Esophagus muscularis mucosa (tissue), 4 donors: ENCODE results near the gene QKI. TPM values are rescaled to one million over a fixed set of nuclear protein-coding genes. Genes with fewer than 3 reads are reported as not detected.
A peak's percentile ranks its signal among the peaks of the same experiment; 100 is the strongest.

ENCODE experiments used
- DNase-seq: peaks from one replicate; pipeline ENCODE4 v3.0.0-alpha.2; 2017; ENCODE audit errors: extremely low spot score
- H3K27ac ChIP-seq, 4 donors: fragments of 200-600 bp; sonication (generic); replicated peaks in 1 of 4; 1 replicate in 3 of 4; 2 replicates in 1 of 4; pipeline ENCODE4 v1.5.1; 2016 to 2019; ENCODE audit warnings: mild to moderate bottlenecking in 1 of 4
- H3K27me3 ChIP-seq, 4 donors: fragments of 200-600 bp; sonication (generic); one replicate each; pipeline versions ENCODE4 v1.5.1 to v1.6.0; 2016 to 2019
- H3K36me3 ChIP-seq, 4 donors: fragments of 200-600 bp; sonication (generic); one replicate each; pipeline ENCODE4 v1.5.1; 2016 to 2019
- H3K4me1 ChIP-seq, 4 donors: fragments of 200-600 bp; sonication (generic); one replicate each; pipeline ENCODE4 v1.5.1; 2016 to 2019
- H3K4me3 ChIP-seq, 4 donors: fragments of 200-600 bp; sonication (generic); 1 replicate in 2 of 4; 2 replicates in 2 of 4; pipeline ENCODE4 v1.5.1; 2016 to 2019; ENCODE audit warnings: mild to moderate bottlenecking in 4 of 4, moderate library complexity in 1 of 4
- H3K9me3 ChIP-seq, 4 donors: fragments of 200-600 bp; sonication (generic); 1 replicate in 3 of 4; 2 replicates in 1 of 4; pipeline ENCODE4 v1.5.1; 2016 to 2019
- EP300 ChIP-seq: sonication (generic); formaldehyde crosslinking; IDR thresholded peaks from one replicate; pipeline ENCODE4 v1.6.1; 2017; ENCODE audit warnings: antibody characterized with exemption
- POLR2A ChIP-seq: fragments of 450-650 bp; IDR thresholded peaks from one replicate; pipeline ENCODE4 v1.6.1; 2017; ENCODE audit warnings: antibody characterized with exemption, moderate library complexity, mild to moderate bottlenecking, low read depth
- POLR2AphosphoS5 ChIP-seq, 2 donors: sonication (generic); formaldehyde crosslinking; IDR thresholded peaks; one replicate each; pipeline ENCODE4 v1.6.1; 2017; ENCODE audit warnings: antibody characterized with exemption in 2 of 2
- WGBS: methylation state at CpG from one replicate; pipeline ENCODE4 v1.1.5; 2018; 5-methylcytosine and 5-hydroxymethylcytosine counted together
- intact Hi-C: fragments of 100-400 bp; cut with DNase I; formaldehyde crosslinking; loops from one replicate; pipeline ENCODE4 v1.15.1; 2023
- total RNA-seq, 4 donors: library from RNA; depleted of rRNA; stranded (reverse); fragments of >200 nt; gene quantifications; one replicate each; pipeline versions ENCODE4 v1.1.0 to v1.2.1, GENCODE V29; 2016
- TF ChIP-seq, protein P1 (sequence below), 3 experiments: fragments of 200-600 bp in 2 of 3; fragments of 450-650 bp in 1 of 3; sonication (generic) in 2 of 3; IDR thresholded peaks; one replicate each; pipeline ENCODE4 v1.5.1; 2017 to 2019; ENCODE audit warnings: antibody characterized with exemption in 3 of 3, mild to moderate bottlenecking in 2 of 3, moderate library complexity in 1 of 3

Gene QKI
- total RNA-seq, 4 donors from 2014 or later, result 176 to 290 (median 237) TPM

GRCh38 chr6:163459536-163459935, 45.0 kb downstream of the QKI start:
- H3K4me3 ChIP-seq, result no peak overlapping the region
- H3K27ac ChIP-seq, result no peak overlapping the region
- H3K36me3 ChIP-seq, result peaks cover 0 to 13% (median 0%) of the 10 kb centered on the region in 4 donors
- no peaks in the 10 kb centered on the region for H3K27me3 ChIP-seq
- H3K4me1 ChIP-seq, result peaks cover 60 to 91% (median 68%) of the 10 kb centered on the region in 4 donors
- 88% methylated on average over 2 of the region's 2 CpGs for WGBS
- H3K9me3 ChIP-seq, result no peaks in the 10 kb centered on the region
- DNase-seq, result no peak
- intact Hi-C loops, result no loop called here
- TF ChIP-seq EP300 (no peak), POLR2A (no peak), POLR2AphosphoS5 (IDR thresholded peaks at IDR 0.05) (no peak)
- TF ChIP-seq, protein P1, sequence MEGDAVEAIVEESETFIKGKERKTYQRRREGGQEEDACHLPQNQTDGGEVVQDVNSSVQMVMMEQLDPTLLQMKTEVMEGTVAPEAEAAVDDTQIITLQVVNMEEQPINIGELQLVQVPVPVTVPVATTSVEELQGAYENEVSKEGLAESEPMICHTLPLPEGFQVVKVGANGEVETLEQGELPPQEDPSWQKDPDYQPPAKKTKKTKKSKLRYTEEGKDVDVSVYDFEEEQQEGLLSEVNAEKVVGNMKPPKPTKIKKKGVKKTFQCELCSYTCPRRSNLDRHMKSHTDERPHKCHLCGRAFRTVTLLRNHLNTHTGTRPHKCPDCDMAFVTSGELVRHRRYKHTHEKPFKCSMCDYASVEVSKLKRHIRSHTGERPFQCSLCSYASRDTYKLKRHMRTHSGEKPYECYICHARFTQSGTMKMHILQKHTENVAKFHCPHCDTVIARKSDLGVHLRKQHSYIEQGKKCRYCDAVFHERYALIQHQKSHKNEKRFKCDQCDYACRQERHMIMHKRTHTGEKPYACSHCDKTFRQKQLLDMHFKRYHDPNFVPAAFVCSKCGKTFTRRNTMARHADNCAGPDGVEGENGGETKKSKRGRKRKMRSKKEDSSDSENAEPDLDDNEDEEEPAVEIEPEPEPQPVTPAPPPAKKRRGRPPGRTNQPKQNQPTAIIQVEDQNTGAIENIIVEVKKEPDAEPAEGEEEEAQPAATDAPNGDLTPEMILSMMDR (IDR thresholded peaks at IDR 0.05), result no peak

- 27% methylated on average over 5 of the region's 5 CpGs for WGBS
- Histone ChIP-seq H3K27me3 (no peaks in the 10 kb centered on the region), H3K9me3 (no peaks in the 10 kb centered on the region), H3K4me3 (peak overlapping the region; percentile 32 to 49 (median 44)), H3K4me1 (peaks cover 58 to 83% (median 66%) of the 10 kb centered on the region in 4 donors), H3K36me3 (peaks cover 0 to 12% (median 0%) of the 10 kb centered on the region in 4 donors), H3K27ac (peak overlapping the region in 3 of 4 donors; percentile 22 to 50 (median 49))
- peak in 1 of 2 donors; percentile 12 for TF ChIP-seq POLR2AphosphoS5 (IDR thresholded peaks at IDR 0.05)
- TF ChIP-seq EP300, result no peak
- no peak for TF ChIP-seq POLR2A
- no peak for DNase-seq
- intact Hi-C loops, result no loop called here
Measured at GRCh38 chr6:163460307-163460782, 45.8 kb downstream of the QKI start.

DNA sequence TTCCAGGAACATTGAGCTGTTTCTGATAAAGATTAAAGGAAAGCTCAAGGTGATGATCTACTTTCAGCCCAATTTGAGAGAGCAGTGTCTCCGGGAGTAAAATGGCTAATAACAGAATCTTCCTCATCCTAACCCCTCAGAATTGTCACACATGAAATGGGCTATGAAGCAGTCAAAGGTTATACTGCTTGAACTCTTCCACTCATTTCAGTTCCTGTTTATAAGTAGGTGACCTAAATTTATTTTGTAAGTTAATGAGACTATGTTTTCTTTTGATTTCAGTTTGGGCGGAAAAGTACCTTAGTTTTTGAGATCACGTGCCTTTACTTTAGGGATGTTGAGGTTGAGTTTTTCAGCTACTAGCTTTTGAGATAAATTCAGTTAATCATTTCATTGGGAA, 47.2 kb downstream of the QKI start:
- Histone ChIP-seq H3K27ac (no peak overlapping the region), H3K27me3 (no peaks in the 10 kb centered on the region), H3K4me1 (peaks cover 45 to 76% (median 56%) of the 10 kb centered on the region in 4 donors), H3K36me3 (no peaks in the 10 kb centered on the region), H3K4me3 (no peak overlapping the region), H3K9me3 (no peaks in the 10 kb centered on the region)
- 86% methylated on average over 3 of the region's 3 CpGs for WGBS
- TF ChIP-seq POLR2A (no peak), POLR2AphosphoS5 (IDR thresholded peaks at IDR 0.05) (no peak), EP300 (no peak)
- TF ChIP-seq, protein P1 (IDR thresholded peaks at IDR 0.05), result no peak
- intact Hi-C loops, result no loop called here
- DNase-seq, result no peak

DNA sequence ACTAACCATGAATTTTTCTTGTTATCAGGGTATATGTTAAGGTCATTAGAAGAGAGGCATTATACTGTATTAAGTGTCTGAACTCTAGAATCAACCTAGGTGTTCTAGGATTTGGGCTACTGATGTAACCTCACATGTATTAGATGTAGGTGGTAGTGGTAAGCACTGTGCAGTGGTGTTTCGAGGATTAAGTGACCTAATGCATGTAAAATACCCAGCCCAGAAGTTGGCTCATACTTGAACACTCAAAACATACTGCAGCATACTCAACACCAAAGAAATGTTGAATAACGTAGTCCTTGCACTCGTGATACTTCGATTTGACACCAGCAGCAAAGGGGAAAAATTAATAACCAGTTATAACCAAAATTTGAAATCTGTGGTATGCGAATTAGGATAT, 48.7 kb downstream of the QKI start:
- no peaks in the 10 kb centered on the region for H3K27me3 ChIP-seq
- 93% methylated on average over 5 of the region's 5 CpGs for WGBS
- TF ChIP-seq, protein P1 (IDR thresholded peaks at IDR 0.05), result no peak
- TF ChIP-seq POLR2AphosphoS5 (IDR thresholded peaks at IDR 0.05), result no peak
- no peak for TF ChIP-seq POLR2A
- no peak for TF ChIP-seq EP300
- no peak for DNase-seq
- peaks cover 37 to 66% (median 48%) of the 10 kb centered on the region in 4 donors for H3K4me1 ChIP-seq
- H3K9me3 ChIP-seq, result no peaks in the 10 kb centered on the region
- intact Hi-C loops, result no loop called here
- no peak overlapping the region for H3K4me3 ChIP-seq
- no peak overlapping the region for H3K27ac ChIP-seq
- H3K36me3 ChIP-seq, result no peaks in the 10 kb centered on the region

DNA sequence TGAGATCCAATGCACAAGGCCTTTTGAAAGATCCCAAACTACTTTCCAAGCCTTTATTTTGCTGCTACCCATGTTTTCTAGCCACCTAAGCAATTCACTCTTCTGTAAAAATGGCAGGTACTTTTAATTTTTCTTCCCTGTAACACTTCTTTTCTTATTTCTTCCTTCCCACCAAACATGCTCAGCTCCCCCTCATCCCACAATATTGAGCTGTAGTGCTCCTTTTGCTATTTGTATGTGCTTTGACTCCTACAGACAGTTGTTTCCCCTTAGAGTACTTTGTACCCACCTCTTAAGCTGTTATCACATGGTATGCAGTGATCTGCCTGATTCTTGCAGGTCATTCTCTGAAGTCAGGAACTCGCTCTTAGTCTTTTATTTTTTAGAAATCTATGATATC, 49.3 kb downstream of the QKI start:
- Histone ChIP-seq H3K27me3 (no peaks in the 10 kb centered on the region), H3K9me3 (no peaks in the 10 kb centered on the region), H3K4me3 (no peak overlapping the region), H3K36me3 (no peaks in the 10 kb centered on the region), H3K27ac (no peak overlapping the region), H3K4me1 (peaks cover 30 to 60% (median 47%) of the 10 kb centered on the region in 4 donors)
- intact Hi-C loops, result no loop called here
- DNase-seq, result no peak
- WGBS, result 100% methylated on average over 1 of the region's 1 CpG
- TF ChIP-seq, protein P1 (IDR thresholded peaks at IDR 0.05), result no peak
- no peak for TF ChIP-seq POLR2A
